Stromal cell of bone marrow (primary cell): Measurements from ENCODE around the gene ELOVL4.

Experiments used
- DNase-seq: peaks from one replicate; pipeline ENCODE4 v3.0.0-alpha.2; 2012; ENCODE audit warnings: low read depth

ELOVL4 gene

DNA sequence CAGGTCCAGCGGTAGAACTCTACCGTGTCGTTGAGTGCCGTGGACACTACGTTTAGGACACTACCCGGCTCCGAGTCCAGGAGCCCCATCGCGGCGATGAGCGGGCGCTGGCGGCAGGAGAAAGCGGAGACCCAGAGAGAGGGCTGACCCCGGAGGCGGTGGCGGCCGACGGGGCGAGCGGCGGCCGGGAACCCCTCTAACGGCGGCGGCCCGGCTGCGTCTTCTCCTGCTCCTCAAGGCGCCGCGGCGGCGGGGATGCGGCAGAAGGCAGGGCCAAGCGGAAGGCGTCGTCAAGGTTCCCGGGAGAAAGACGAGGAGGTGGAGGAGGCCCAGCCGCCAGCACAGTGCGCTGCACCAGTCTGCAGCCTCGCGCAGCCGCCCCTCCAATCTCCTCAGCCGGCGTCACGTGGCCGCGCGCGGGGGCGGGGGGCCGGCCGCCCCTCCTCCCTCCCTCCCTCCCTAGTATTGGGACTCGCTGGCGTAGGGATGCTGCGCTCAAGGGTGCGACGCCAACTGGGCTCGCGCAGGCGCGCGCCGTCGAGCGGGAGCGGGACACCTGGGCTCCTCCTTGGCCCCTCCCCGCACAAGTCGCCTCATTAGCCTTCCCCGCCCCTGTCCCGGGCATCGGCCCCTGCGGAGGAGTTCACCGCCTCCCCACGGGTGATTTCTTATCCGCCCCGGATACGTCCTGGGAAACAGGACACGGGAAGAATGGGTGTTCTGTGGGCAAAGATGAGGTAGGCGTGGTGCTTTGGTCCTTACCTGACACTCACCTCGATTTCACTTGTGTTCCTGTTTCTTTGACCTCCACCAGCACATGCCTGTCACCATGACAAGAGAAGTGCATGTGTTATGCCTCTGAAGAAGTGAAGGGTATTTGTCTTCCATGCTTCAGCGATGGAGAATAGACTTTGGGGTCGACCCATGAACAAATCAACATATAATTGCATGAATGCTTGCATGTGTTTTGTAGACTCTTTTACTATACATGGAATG, at the start of gene ELOVL4:
TSS of gene ELOVL4 (minus strand) at position 363 of the 996 bp plus-strand sequence. CDS start at position 89, 274 bp downstream.
- DNase-seq, result peak; percentile 55

DNA sequence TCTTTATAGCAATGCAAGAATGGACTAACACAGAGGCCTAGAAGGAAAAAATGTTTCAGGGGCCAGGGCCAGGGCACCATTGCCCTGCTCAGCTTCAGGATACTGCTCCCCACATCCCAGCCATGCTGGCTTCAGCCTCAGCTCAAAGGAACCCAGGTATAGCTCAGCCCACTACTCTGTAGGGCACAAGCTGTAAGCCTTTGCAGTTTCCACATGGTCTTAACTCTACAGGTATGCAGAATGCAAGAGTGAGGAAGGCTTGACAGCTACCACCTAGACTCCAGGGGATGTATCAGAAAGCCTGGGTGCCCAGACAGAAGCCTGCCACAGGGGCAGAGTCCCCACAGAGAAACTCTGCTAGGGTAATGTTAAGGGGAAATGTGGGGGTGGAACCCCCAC, 46.6 kb upstream of the ELOVL4 start:
- no peak for DNase-seq

DNA sequence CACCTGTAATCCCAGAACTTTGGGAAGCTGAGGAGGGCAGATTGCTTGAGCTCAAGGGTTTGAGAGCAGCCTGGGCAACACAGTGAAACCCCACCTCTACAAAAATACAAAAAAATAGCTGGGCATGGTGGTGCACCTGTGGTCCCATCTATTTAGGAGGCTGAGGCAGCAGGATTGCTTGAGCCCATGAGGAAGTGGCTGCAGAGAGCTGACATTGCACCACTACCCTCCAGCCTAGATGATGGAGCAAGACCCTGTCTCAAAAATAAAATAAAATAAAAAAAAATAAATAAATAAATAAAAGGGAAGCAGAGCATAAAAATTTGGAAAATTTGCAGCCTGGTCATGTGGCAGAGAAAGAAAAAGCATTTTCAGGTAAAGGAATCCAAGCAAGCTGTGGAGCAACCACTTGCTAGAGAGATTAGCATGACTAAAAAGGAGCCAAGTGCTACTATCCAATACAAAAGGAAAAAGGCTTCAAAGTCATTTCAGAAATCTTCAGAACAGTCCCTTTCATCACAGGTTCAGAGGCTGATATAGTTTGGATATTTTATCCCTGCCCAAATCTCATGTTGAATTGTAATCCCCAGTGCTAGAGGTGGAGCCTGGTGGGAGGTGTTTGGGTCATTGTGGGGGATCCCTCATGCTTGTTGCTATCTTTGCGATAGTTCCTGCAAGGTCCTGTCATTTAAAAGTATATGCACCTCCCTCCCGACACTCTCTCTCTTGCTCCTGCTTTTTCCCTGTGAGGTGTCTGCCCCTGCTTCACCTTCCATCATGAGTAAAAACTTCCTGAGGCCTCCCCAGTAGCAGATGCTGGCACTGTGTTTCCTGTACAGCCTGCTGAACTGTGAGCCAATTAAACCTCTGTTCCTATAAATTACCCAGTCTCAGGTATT, 45.9 kb upstream of the ELOVL4 start:
- no peak for DNase-seq

DNA sequence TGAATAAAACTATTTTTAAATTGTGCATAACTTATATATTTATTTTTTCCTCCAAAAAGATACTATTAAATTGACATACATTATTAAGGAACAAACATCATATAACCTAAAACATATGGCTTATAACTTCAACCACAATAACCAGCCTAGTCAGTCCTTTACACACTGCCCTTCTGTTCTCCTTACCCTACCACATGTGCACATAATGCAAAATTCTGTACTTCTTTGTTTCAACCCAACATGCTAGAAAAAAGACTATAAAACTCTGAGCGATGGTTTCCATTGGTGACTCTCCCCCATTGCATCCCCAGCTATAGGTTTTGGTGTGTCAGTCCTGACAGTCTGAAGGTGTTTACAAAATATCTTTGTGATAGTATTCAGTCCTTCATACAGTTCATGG, 42.3 kb upstream of the ELOVL4 start:
- no peak for DNase-seq

DNA sequence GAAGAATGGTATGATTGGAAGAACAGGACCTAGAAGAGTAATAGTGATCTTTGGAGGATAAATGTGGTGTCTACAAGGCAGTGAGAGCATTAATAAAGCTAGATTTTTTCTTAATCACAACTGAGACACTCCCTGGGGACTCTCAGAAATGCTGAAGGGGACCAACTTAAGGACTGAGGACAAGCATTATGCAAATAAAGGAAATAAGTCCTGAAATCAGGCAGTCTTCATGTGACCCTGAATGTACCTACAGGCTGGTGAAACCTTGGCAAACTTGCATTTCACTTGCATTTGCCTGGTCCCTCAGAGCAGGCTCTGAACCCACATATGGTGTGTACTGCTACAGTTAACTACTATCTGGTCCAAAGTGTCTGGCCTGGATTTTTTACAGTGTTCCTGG, 37.8 kb upstream of the ELOVL4 start:
- DNase-seq, result no peak

DNA sequence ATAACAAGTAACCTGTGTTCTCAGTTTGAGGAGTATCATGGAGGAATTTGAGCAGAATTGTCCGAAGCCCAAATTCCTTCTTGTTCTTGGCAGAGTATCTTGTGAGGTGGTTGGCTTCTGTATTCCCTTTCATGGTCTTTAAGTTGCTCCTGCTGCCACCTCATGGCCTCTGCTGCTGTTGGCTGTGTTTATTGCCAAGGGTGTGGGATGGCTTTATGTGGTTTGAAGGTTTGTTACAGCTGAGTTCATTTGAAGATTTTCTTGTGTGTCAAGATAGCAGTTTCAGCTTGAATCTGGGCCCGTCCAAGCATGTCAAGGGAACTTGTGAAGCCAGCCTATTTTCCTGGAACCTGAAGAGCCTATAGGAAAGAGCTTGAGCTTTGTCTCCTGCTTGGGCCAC, 36.9 kb upstream of the ELOVL4 start:
- DNase-seq, result no peak

DNA sequence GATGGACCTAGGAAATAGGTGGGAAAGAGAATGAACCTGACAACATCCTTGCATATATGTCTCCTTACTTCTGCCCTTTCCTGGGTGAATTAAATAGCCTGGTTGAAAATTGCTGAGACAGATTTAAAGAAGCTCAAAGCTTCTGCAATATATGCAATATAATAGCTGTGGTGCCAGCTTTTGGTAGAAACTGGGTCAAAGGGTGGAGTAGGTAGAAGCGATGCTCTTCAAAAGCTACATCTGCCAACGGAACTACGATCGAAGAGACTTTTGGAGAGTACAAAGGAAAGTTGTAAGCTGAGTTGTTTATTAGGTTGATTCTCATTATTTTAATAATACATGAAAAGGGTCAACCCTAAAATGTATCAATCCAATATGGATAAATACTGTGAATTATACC, 34.3 kb upstream of the ELOVL4 start:
- DNase-seq, result no peak

DNA sequence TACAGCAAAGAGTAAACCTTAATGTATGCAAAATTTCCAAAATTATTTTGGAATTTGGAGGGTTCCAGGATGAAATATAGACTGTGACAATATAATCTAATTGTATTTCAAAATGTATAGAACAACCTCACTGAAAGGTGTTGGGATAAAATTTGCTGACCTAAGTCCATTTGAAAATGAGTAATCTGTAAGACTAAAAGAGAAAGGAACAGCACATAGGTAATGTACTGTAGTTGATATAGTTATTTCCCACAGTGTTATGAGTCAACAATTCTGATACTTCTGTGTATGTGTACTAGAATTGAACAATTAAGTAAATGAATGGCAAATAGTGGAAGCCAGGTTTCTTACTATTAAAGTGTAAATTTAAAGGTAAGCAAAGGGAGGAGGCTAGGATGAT, 23.8 kb upstream of the ELOVL4 start:
- no peak for DNase-seq

DNA sequence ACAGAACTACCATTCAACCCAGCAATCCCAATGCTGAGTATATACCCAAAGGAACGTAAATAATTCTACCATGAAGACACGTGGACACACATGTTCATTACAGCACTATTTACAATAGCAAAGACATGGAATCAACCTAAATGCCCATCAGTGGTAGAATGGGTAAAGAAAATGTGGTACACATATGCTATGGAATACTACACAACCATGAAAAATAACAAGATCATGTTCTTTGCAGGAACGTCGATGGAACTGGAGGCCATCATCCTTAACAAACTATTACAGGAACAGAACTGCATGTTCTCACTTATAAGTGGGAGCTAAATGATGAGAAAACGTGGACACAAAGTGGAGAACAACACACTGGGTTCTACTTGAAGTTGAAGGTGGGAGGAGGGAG, 22.4 kb upstream of the ELOVL4 start:
- DNase-seq, result no peak

DNA sequence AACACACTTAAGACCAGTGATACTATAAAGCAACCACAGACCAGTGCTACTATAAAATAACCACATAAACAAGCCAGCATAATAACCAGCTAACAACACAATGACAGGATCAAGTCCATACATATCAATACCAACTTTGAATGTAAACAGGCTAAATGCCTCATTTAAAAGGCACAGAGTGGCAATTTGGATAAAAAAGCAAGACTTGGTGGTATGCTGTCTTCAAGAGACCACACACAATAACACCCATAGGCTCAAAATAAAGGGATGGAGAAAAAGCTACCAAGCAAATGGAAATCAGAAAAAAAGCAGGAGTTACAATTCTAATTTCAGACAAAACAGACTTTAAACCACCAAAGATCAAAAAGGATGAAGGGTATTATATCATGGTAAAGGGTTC, 19.8 kb upstream of the ELOVL4 start:
- DNase-seq, result no peak

DNA sequence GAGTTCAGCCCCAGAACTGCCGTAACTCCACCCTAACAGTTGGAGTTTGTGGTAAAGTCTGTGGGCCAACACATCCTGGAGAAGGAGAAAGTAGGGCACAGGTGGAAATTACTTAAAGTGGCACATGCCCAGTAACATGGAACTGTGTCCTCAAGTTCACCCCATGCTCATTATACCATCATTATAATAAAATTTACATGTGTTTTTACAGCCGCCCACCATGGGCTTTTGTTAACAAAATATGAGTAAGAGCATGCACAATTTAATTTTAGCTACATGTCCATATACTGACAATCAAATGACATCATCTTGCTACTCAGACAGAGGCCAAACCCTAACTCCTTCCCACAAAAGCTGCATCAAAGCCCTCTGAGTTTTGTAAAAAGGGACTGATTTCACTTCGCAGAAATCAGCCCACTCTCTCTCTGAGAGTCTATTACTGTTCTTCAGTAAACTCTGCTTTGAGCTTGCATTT, 17.3 kb upstream of the ELOVL4 start:
- no peak for DNase-seq

DNA sequence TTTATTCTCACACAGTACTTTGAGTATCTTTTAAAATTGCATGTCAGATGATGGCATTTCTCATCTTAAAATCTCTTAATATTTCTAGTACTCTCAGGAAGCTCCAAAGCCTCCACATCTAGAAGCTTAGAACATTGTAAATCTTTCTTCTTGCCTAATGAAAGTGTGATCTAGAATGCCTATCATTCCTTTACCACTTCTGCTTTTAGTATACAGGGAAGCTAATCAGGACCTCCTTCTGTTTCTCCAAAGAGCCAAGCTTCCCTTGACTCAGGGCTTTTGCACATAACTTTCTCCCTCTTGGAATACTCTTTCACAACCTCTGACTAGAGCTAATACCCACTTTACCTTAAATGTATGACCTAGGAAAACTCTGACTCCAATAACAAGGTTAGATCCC, 7.5 kb upstream of the ELOVL4 start:
- no peak for DNase-seq

DNA sequence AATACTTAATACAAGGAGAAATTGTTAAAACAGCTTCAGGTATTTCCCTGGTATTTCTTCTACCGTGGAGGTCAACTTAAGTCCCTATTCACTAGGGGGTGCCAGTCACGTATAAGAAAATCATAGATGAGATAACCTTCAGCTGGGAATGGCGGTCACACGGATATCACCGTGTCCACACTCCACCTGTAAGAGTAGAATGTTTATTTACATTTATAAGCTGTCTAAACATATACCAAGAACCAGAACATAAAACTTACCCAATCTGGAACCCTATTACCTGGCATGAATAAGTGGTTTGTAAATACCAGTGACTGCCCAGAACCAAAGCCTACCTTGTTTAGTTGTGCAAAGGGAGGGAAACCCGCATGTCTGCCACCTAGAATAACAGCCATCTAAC, 1.9 kb upstream of the ELOVL4 start:
- DNase-seq, result peak; percentile 27

DNA sequence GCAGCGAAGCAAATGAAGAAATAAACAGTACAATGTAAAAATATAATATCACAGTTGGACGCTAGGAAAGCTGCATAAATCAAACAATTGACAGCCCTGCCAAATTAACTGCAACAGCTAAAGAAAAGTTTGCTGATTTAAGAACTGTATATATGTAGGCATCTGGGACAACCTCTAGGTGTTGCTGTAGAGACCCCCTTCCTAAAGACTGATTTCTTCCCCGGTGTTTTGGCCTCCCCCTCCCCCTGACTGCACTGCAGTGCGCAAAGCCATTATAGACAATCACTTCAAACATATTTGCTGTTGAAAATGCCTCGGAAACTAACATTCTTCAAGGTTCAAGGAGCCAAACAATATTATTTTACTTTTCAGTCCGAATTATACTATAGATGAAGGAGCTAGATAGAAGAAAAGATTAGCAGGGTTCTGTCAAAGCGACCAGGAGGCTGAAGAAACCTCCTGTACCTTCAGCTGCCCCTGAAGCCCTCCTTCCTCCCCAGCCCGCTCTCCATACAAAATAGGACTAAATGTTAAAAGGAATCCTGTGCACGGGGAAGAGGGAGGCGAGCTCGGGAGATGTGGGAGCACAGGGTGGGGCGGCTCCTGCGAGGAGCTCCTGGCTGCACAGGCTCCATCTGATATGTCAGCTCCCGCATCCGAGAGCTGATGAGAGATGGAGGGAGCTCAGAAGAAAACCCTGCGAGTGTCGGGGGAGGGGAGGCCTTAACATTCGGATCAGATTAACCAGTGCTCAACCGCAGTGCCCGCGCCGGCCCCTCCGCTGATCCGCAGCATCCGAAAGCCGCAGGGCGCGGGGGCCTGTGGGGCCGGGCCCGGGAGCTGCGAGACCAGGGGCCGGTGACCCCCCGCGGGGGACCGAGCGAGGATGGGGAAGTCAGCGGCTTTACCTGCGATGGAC, 822 bp downstream of the ELOVL4 start:
- DNase-seq, result peak; percentile 11

DNA sequence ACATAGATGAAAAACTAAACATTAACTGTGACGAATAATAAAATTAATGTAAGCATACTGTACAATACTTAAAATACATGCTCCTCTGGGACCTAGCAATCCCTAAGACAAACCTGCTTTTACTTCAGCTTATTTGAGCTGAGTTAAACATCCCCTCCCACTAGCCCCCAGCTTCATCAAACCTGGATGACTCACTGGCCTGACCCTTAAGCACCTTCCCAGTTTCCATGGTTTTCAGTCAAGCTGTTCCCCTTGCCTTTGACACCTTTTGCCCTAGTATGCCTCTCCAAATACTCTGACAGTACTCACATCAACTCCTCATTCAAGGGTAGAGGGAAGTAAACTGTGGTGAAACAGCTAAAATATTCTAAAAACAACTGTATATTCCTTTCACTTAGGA, 4.2 kb downstream of the ELOVL4 start:
- DNase-seq, result no peak

DNA sequence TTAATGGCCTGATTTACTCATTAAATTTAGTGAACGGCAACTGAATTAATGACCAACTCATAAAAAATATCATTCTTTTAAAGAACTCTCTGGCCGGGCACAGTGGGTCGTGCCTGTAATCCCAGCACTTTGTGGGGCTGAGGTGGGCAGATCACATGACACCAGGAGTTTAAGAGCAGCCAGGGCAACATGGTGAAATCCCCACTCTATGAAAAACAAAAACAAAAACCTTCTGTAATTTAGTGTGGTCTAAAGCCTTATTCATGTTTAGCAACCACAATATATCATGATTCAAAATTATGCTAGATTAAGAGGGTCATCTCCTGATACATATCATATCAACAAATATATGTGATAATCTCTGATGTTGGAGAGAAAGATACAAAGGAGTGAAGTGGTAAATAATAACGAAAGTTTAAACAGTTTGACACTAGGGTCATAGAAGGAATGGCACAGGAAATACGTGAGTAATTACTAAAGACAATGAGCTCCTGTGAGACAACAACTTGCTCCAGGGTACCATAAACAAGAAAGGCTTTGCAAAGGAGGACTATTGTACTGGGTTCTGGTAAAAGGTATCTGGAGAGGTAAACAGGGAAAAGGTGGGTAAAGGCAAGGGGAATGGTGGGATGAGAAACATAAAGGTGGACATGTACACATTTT, 5.7 kb downstream of the ELOVL4 start:
- DNase-seq, result no peak

DNA sequence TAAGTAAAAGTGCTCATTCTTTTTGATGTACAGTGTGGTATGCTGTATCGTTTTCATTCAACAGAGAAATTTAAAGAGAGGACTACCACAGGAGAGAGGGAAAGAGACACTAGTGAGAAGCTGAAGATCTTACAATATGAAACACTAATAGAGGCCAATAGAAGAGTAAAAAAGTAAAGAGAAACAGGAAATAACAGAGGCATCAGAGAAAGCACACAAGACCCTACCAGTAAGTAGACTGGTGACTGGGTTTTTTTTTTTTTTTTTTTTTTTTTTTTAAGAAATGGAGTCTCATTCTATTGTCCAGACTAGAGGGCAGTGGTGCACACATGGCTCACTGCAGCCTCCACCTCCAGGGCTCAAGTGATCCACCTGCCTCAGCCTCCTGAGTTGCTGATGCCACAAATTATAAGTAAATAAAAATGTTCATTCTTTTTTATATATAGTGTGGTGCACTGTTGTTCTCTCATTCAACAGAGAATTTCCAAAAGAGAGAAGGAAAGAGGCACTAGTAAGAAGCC, 18.8 kb downstream of the ELOVL4 start:
- no peak for DNase-seq

DNA sequence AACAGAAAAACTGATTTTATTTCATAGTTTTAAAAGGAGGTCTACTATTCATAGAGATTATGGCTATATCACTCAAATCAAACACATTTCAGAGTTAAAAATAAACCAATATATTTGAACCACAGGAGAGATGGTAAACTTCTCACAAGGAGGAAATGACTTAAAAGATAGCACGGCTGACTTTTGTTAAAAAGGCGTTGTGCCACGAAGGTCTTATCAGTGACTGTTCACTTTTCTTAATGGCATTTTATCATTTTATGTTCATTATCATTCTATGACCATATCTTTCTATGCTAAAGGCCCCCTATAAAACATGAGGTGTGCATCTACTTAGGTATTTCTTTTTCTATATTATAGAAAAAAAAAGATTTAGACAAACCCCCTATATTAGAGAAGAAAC, 19.6 kb downstream of the ELOVL4 start:
- DNase-seq, result no peak

DNA sequence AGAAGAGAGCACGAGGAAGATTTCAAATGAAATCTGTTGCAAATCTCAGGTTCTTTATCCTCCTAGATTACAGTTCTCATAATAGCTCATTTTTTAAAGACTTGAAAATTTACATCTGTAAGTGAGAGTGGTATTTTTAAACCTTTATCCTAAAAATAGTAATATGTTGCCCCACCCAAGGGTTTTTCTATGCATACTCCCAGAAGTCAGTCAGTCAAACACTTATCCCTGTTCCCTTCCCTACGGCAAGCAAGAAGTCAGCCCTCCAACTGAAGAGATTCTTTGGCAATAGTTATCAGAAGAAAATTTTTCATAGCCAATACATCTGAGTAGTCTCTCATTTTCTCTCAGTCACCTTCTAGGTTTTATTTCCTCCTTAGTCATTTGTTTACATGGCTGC, 24.1 kb downstream of the ELOVL4 start:
- DNase-seq, result no peak

DNA sequence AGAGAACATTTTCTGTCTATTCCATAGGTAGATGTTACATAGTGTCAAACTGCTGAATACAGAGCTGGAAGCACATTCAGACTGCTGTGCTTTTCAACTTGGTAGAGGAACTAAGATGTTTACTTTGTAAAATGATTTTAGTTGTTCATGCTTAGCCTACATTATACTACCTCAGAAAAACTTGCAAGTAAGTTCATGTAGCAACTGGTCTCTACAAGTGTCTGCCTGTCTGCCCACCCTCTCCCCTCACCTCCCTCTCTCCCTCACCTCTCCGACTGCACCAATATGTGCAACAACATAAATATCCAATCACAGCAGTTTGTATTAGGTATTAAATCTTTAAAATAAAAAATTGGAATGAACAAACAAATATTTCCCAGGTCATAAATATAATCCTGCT, 25.3 kb downstream of the ELOVL4 start:
- DNase-seq, result no peak

DNA sequence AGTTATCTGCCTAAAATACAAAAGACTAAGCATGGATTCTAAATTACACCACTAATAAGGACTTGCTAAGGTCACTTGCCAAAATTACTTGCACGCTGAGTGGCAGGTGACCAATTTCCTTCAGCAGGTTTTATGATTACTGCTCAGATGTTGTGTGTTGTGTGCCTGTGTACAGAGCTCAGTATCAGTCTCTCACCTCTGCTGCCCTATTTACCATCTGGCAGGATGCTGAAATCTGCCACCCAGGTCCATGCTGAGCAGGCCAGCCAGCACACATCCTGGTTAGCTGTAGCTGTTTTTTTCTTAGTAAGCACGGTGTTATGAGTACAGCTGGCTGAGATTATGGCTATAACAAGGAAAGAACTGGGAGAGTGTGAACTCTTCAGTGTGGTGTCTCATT, 34.0 kb downstream of the ELOVL4 start:
- no peak for DNase-seq
